PFSK-1 (cell line): Measurements from ENCODE around the gene PROK1.

Source experiments
- FOXP2 ChIP-seq: optimal IDR thresholded peaks from 2 replicates; pipeline ENCODE3; 2011; ENCODE audit warnings: borderline replicate concordance, control low read depth, inconsistent platforms; ENCODE audit not compliant: insufficient read depth; ENCODE audit errors: extremely low read length, extremely low read depth
- POLR2AphosphoS5 ChIP-seq: IDR thresholded peaks from 2 replicates; pipeline ENCODE4 v1.6.1; 2012; ENCODE audit warnings: low read depth, mild to moderate bottlenecking, control low read depth, low read length, moderate library complexity
- SIN3A ChIP-seq: IDR thresholded peaks from 2 replicates; pipeline ENCODE4 v1.6.1; 2012; ENCODE audit warnings: mild to moderate bottlenecking, low read length, moderate library complexity, borderline replicate concordance; ENCODE audit not compliant: insufficient read depth
- TAF1 ChIP-seq: IDR thresholded peaks from 2 replicates; pipeline ENCODE4 v1.6.1; 2012; ENCODE audit warnings: low read length, control low read depth, borderline replicate concordance; ENCODE audit not compliant: insufficient read depth

GRCh38 chr1:110433803-110434202 lies 17.1 kb upstream of the PROK1 start:
- TF ChIP-seq FOXP2 (no peak), SIN3A (no peak), POLR2AphosphoS5 (no peak), TAF1 (no peak)
